ENCODE results near the gene SLC22A23. TPM values are rescaled to one million over a fixed set of nuclear protein-coding genes. Genes with fewer than 3 reads are reported as not detected.

The SLC22A23 gene, protein sequence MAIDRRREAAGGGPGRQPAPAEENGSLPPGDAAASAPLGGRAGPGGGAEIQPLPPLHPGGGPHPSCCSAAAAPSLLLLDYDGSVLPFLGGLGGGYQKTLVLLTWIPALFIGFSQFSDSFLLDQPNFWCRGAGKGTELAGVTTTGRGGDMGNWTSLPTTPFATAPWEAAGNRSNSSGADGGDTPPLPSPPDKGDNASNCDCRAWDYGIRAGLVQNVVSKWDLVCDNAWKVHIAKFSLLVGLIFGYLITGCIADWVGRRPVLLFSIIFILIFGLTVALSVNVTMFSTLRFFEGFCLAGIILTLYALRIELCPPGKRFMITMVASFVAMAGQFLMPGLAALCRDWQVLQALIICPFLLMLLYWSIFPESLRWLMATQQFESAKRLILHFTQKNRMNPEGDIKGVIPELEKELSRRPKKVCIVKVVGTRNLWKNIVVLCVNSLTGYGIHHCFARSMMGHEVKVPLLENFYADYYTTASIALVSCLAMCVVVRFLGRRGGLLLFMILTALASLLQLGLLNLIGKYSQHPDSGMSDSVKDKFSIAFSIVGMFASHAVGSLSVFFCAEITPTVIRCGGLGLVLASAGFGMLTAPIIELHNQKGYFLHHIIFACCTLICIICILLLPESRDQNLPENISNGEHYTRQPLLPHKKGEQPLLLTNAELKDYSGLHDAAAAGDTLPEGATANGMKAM
- 10 to 100 TPM; 26.9 to 31.5 TPM for total RNA-seq
- 10 to 100 TPM; 51.9 to 56.8 TPM for polyA plus RNA-seq (ENCODE audit: insufficient read length in 2 of 2)
- long read RNA-seq, donor 1, full-length matches to known transcripts = 6 of 6 reads
- long read RNA-seq, donor 1, partial matches to known transcripts = 0 of 6 reads
- long read RNA-seq, donor 1, other reads (novel, unspliced or antisense) = 0 of 6 reads
- long read RNA-seq, donor 2, full-length matches to known transcripts = 3 of 3 reads
- long read RNA-seq, donor 2, partial matches to known transcripts = 0 of 3 reads
- long read RNA-seq, donor 2, other reads (novel, unspliced or antisense) = 0 of 3 reads
- long read RNA-seq, donor 3, full-length matches to known transcripts = 3 of 3 reads
- long read RNA-seq, donor 3, partial matches to known transcripts = 0 of 3 reads
- long read RNA-seq, donor 3, other reads (novel, unspliced or antisense) = 0 of 3 reads
- long read RNA-seq, donor 4, partial matches to known transcripts = 5 of 5 reads
- long read RNA-seq, donor 4, other reads (novel, unspliced or antisense) = 0 of 5 reads

DNA sequence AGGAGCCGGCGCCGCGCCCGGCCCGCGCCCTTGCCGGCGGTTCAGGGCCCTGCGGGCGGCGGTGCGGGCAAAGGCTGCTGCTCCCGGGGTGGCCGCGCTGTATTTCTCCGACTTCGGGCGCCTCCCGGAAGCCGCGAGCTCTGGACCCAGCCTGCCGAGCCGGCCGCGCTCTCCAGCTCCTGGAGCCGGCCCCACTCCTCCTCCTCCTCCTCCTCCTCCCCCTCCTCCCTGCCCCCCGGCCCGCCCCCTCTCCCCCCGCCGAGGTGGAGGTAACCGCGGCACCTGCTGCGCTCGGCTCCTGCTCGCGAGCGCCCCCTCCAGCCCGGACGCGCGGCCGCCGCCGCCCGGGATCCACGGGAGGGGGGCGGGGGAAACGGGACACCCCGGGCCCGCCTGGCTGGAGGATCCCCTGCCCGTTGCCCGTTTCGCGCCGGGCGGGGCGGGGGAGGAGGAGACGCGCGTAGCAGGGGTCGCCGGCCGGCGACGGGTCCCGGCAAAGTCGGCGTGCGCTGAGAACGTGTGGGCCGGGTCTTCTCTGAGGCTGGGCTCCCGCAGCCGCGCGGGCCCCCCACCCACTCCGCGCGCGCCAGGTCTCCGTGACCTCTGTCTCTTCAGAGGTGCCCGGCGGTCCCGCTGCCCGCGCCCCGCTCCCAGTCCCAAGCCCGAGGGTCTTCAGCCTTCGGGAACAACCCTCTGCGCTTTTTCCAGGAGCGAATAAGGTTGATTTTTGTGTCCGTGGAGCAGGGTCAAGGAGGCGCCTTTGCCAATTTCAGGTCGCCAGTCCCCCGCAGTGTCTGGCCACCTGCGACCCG is at the start of gene SLC22A23:
SLC22A23 (minus strand) TSS at position 153 of the 812 bp plus-strand sequence. CDS start 491 bp downstream, outside the sequence.
- WGBS (ENCODE audit: insufficient coverage) = under 1% methylated on average over 89 of the region's 97 CpGs
- Histone ChIP-seq H3K9me3 (ENCODE audit: control insufficient read depth, insufficient read depth, low read length) (no peaks in the 10 kb centered on the region), H3K4me3 (ENCODE audit: low read depth, low read length) (peak within 1 kb of the TSS; percentile 67), H3K27ac (ENCODE audit: low read depth, low read length) (peak within 1 kb of the TSS; percentile 57), H3K27me3 (ENCODE audit: control insufficient read depth, insufficient read depth, low read length) (no peaks in the 10 kb centered on the region), H3K4me1 (ENCODE audit: control insufficient read depth, insufficient read depth, low read length) (peaks cover 29% of the 10 kb centered on the region), H3K36me3 (ENCODE audit: control insufficient read depth, insufficient read depth, low read length) (no peaks in the 10 kb centered on the region)
- DNase-seq (ENCODE audit: low read depth in 4 of 6, low spot score in 6 of 6) = peak in 4 of 6 donors; percentile 53 to 90 (median 74)

DNA sequence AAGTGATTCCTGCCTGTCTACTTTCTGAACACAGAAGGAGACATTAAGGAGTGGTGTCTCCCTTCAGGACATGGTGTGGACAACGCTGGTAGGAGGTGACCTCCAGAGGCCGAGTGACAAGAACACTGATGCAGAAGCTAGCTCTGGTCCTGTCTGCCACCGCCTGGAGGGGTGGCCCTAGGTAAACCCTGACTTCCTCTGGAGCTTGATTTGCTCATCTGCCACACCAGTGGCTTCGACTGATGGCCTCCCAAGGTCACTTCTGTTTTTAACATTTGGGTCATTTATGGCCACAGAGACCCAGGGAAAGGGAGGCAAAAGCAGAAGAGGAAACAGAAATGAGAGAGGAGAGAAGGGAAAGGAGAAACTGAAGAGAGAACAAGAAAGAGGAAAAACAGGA is 49.4 kb upstream of the SLC22A23 start:
- Histone ChIP-seq H3K4me1 (ENCODE audit: control insufficient read depth, insufficient read depth, low read length) (peaks cover 8% of the 10 kb centered on the region), H3K27me3 (ENCODE audit: control insufficient read depth, insufficient read depth, low read length) (no peaks in the 10 kb centered on the region), H3K27ac (ENCODE audit: low read depth, low read length) (no peak overlapping the region), H3K4me3 (ENCODE audit: low read depth, low read length) (no peak overlapping the region), H3K36me3 (ENCODE audit: control insufficient read depth, insufficient read depth, low read length) (no peaks in the 10 kb centered on the region), H3K9me3 (ENCODE audit: control insufficient read depth, insufficient read depth, low read length) (no peaks in the 10 kb centered on the region)
- no peak for DNase-seq (ENCODE audit: low read depth in 4 of 6, low spot score in 6 of 6)
- WGBS (ENCODE audit: insufficient coverage) = 68% methylated on average over 4 of the region's 4 CpGs

DNA sequence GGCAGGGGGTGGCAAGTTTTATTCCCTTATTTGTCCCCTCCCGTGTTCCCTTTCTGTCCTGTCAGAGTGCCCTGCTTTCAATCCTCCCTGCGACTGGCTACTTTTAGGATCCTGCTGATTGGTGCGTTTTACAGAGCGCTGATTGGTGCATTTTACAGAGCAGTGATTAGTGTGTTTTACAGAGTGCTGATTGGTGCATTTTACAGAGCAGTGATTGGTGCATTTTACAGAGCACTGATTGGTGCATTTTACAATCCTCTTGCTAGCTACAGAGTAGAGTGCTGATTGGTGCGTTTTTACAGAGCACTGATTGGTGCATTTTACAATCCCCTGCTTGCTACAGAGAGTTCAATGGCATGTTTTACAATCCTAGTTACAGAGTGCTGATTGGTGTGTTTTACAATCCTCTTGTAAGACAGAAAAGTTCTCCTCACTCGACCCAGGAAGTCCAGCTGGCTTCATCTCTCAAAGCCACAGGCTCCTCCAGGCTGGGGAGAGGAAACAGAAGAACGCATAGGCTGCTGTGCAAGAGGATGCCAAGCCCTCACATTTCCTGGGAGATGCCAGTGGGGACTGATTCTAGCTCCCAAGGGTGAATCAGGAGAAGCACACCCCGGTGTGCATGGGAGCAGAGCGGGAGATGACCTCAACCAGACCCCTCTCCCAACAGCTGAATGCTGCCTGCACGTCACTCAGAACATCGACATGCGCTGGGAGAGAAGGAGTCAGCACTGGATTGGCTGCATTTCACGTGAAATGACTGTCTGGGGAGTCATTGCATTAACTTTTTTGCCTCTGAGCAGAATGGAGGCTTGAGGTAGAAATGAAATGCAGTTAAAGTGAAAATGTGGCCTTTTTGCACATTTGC is 48.3 kb upstream of the SLC22A23 start:
- DNase-seq (ENCODE audit: low read depth in 4 of 6, low spot score in 6 of 6) = peak in 2 of 6 donors; percentile 15 to 82
- 80% methylated on average over 8 of the region's 13 CpGs for WGBS (ENCODE audit: insufficient coverage)
- H3K4me3 ChIP-seq (ENCODE audit: low read depth, low read length) = no peak overlapping the region
- H3K4me1 ChIP-seq (ENCODE audit: control insufficient read depth, insufficient read depth, low read length) = peaks cover 8% of the 10 kb centered on the region
- no peaks in the 10 kb centered on the region for H3K27me3 ChIP-seq (ENCODE audit: control insufficient read depth, insufficient read depth, low read length)
- H3K9me3 ChIP-seq (ENCODE audit: control insufficient read depth, insufficient read depth, low read length) = no peaks in the 10 kb centered on the region
- no peak overlapping the region for H3K27ac ChIP-seq (ENCODE audit: low read depth, low read length)
- no peaks in the 10 kb centered on the region for H3K36me3 ChIP-seq (ENCODE audit: control insufficient read depth, insufficient read depth, low read length)

DNA sequence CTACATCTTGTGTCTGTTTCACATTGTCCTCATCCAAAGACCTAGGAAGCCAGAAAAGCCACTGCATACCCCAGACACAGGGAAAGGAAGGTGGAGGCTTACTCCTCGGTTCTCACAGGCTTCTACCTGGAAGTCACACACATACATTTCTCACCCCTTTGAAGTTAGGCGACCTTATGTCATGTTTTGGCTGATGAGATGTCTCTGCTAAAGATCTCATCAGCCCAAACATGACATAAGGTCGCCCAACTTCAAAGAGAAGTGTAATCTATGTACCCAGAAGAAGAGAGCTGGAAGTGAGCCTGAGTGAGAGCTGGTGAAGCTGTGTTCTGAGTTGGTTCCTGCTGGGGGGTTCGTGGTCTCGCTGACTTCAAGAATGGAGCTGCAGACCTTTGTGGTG is 47.5 kb upstream of the SLC22A23 start:
- Histone ChIP-seq H3K27me3 (ENCODE audit: control insufficient read depth, insufficient read depth, low read length) (no peaks in the 10 kb centered on the region), H3K4me1 (ENCODE audit: control insufficient read depth, insufficient read depth, low read length) (peaks cover 8% of the 10 kb centered on the region), H3K36me3 (ENCODE audit: control insufficient read depth, insufficient read depth, low read length) (no peaks in the 10 kb centered on the region), H3K9me3 (ENCODE audit: control insufficient read depth, insufficient read depth, low read length) (no peaks in the 10 kb centered on the region), H3K4me3 (ENCODE audit: low read depth, low read length) (no peak overlapping the region), H3K27ac (ENCODE audit: low read depth, low read length) (no peak overlapping the region)
- no peak for DNase-seq (ENCODE audit: low read depth in 4 of 6, low spot score in 6 of 6)
- 87% methylated on average over 3 of the region's 5 CpGs for WGBS (ENCODE audit: insufficient coverage)

DNA sequence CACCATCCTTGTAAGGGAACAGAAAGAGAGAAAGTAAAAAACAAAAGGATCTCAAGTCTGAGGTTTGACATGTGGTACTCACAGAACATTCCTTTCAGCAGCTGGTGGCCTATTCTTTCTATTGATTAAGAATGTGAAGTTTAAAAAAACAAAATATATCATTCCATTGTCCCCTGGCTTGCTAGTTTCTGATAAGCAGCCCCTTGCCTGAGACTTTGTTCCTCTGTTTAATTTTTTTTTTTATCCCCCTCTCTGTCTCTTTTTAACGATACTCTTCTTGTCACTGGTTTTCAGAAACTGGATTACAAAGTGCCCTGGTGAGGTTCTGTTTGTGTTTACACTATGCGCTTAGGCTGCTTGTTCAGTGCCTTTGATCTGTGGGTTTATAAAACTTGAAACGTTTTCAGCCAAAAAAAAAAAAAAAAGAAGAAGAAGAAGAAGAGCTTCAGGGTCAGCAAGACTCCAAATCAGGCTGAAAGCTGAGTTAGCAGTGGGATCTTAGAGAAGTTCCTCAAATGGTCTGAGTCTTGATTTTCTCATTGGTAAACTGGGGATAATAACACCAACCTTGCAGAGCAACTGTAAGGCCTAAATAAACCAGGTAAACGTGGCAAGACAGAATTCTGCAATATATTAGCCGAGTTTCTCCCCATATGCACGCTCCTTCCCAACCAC is 45.1 kb upstream of the SLC22A23 start:
- no peaks in the 10 kb centered on the region for H3K27me3 ChIP-seq (ENCODE audit: control insufficient read depth, insufficient read depth, low read length)
- no peaks in the 10 kb centered on the region for H3K36me3 ChIP-seq (ENCODE audit: control insufficient read depth, insufficient read depth, low read length)
- peak overlapping the region; percentile 33 for H3K27ac ChIP-seq (ENCODE audit: low read depth, low read length)
- no peak overlapping the region for H3K4me3 ChIP-seq (ENCODE audit: low read depth, low read length)
- WGBS (ENCODE audit: insufficient coverage) = 17% methylated on average over 1 of the region's 6 CpGs
- no peak for DNase-seq (ENCODE audit: low read depth in 4 of 6, low spot score in 6 of 6)
- H3K4me1 ChIP-seq (ENCODE audit: control insufficient read depth, insufficient read depth, low read length) = peaks cover 8% of the 10 kb centered on the region
- no peaks in the 10 kb centered on the region for H3K9me3 ChIP-seq (ENCODE audit: control insufficient read depth, insufficient read depth, low read length)

DNA sequence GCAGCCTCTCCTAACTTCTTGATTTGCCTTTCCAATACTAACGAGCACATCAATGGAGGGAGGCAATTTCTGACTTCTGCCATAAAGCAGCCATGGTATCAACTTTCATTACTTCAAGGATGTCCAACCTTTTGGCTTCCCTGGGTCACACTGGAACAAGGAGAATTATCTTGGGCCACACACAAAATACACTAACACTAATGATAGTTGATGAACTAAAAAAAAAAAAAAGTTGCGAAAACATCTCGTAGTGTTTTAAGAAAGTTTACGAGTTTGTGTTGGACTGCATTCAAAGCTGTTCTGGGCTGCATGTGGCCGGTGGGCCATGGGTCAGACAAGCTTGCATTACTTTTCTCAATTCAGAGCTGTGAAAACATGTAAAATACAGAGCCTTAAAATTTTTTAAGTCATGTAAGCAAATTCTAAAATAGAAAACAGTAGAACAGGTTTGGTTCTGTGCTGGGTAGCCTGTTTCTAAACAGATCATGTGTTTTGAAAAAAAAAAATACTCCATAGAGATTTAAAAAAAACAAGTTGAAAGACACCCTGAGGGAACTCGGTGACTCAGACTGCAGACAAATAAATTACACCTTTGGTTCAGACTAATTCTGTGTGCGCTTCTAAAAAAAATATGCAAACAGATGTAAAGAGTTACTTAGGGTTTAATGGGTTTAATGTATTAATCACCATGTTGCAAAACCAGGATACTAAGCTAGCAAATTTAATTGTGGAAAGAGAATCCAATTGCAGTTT is 43.6 kb upstream of the SLC22A23 start:
- WGBS (ENCODE audit: insufficient coverage) = 57% methylated on average over 3 of the region's 7 CpGs
- Histone ChIP-seq H3K4me1 (ENCODE audit: control insufficient read depth, insufficient read depth, low read length) (peaks cover 3% of the 10 kb centered on the region), H3K9me3 (ENCODE audit: control insufficient read depth, insufficient read depth, low read length) (no peaks in the 10 kb centered on the region), H3K27ac (ENCODE audit: low read depth, low read length) (no peak overlapping the region), H3K27me3 (ENCODE audit: control insufficient read depth, insufficient read depth, low read length) (no peaks in the 10 kb centered on the region), H3K4me3 (ENCODE audit: low read depth, low read length) (no peak overlapping the region), H3K36me3 (ENCODE audit: control insufficient read depth, insufficient read depth, low read length) (no peaks in the 10 kb centered on the region)
- DNase-seq (ENCODE audit: low read depth in 4 of 6, low spot score in 6 of 6) = peak in 1 of 6 donors; percentile 60

DNA sequence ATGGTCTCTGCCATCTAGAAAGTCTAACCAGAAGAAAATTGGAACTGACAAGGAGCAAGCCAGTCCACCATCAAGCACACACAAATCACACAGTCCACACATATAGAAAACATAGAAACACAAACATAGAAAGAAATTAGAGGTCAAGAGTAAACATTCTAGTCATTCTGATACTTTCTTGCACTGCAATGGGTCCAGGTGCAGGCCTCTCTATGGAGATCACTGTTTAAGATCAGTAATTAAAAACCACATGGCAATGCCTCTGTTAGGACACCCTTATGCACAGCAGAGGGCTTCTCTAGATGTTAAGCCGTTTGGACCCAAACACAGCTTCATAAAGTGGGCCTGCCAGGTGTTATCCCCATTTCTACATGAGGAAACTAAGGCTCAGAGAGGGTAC is 42.8 kb upstream of the SLC22A23 start:
- Histone ChIP-seq H3K27ac (ENCODE audit: low read depth, low read length) (no peak overlapping the region), H3K4me1 (ENCODE audit: control insufficient read depth, insufficient read depth, low read length) (no peaks in the 10 kb centered on the region), H3K27me3 (ENCODE audit: control insufficient read depth, insufficient read depth, low read length) (no peaks in the 10 kb centered on the region), H3K4me3 (ENCODE audit: low read depth, low read length) (no peak overlapping the region), H3K9me3 (ENCODE audit: control insufficient read depth, insufficient read depth, low read length) (no peaks in the 10 kb centered on the region), H3K36me3 (ENCODE audit: control insufficient read depth, insufficient read depth, low read length) (no peaks in the 10 kb centered on the region)
- no CpG with 5 or more reads among the region's 1 CpG for WGBS (ENCODE audit: insufficient coverage)
- DNase-seq (ENCODE audit: low read depth in 4 of 6, low spot score in 6 of 6) = no peak

All from spinal cord (tissue), 10 donors.